ENCODE data around the gene B4GAT1.
A peak's percentile ranks its signal among the peaks of the same experiment; 100 is the strongest.
"Not testable (repeated sequence)": the region's sequence is repeated elsewhere in the genome, so short reads cannot be mapped to it uniquely, and the experiment has no call there.

B4GAT1 gene

GRCh38 chr11:66362481-66363147, 15.2 kb upstream of the B4GAT1 start:
- Histone ChIP-seq H3K27ac (ENCODE audit: low read length) (no peak overlapping the region), H3K27me3 (ENCODE audit: control insufficient read depth, insufficient read depth, low read length) (no peaks in the 10 kb centered on the region), H3K4me3 (ENCODE audit: low read length) (no peak overlapping the region), H3K9me3 (ENCODE audit: control insufficient read depth, insufficient read depth, low read length) (no peaks in the 10 kb centered on the region), H3K36me3 (ENCODE audit: control insufficient read depth, insufficient read depth, low read length) (peaks cover 34% of the 10 kb centered on the region), H3K4me1 (ENCODE audit: control insufficient read depth, insufficient read depth, low read length) (no peaks in the 10 kb centered on the region)
- WGBS (ENCODE audit: insufficient coverage, insufficient read length): no CpG with 5 or more reads among the region's 9 CpGs
- no peak for DNase-seq (ENCODE audit: low read depth, low spot score)

GRCh38 chr11:66361502-66361941, 14.1 kb upstream of the B4GAT1 start:
- no CpG with 5 or more reads among the region's 6 CpGs for WGBS (ENCODE audit: insufficient coverage, insufficient read length)
- Histone ChIP-seq H3K36me3 (ENCODE audit: control insufficient read depth, insufficient read depth, low read length) (peaks cover 24% of the 10 kb centered on the region), H3K9me3 (ENCODE audit: control insufficient read depth, insufficient read depth, low read length) (no peaks in the 10 kb centered on the region), H3K4me3 (ENCODE audit: low read length) (no peak overlapping the region), H3K27ac (ENCODE audit: low read length) (no peak overlapping the region), H3K4me1 (ENCODE audit: control insufficient read depth, insufficient read depth, low read length) (no peaks in the 10 kb centered on the region), H3K27me3 (ENCODE audit: control insufficient read depth, insufficient read depth, low read length) (no peaks in the 10 kb centered on the region)
- DNase-seq (ENCODE audit: low read depth, low spot score): no peak

- Histone ChIP-seq H3K27ac (ENCODE audit: low read length) (no peak overlapping the region), H3K36me3 (ENCODE audit: control insufficient read depth, insufficient read depth, low read length) (peaks cover 17% of the 10 kb centered on the region)
Observed at GRCh38 chr11:66360406-66361073, 13.1 kb upstream of the B4GAT1 start.

GRCh38 chr11:66359662-66360087, 12.2 kb upstream of the B4GAT1 start:
- Histone ChIP-seq H3K9me3 (ENCODE audit: control insufficient read depth, insufficient read depth, low read length) (no peaks in the 10 kb centered on the region), H3K4me3 (ENCODE audit: low read length) (no peak overlapping the region), H3K4me1 (ENCODE audit: control insufficient read depth, insufficient read depth, low read length) (no peaks in the 10 kb centered on the region), H3K27me3 (ENCODE audit: control insufficient read depth, insufficient read depth, low read length) (no peaks in the 10 kb centered on the region), H3K36me3 (ENCODE audit: control insufficient read depth, insufficient read depth, low read length) (peaks cover 11% of the 10 kb centered on the region), H3K27ac (ENCODE audit: low read length) (no peak overlapping the region)
- no peak for DNase-seq (ENCODE audit: low read depth, low spot score)
- no CpG with 5 or more reads among the region's 3 CpGs for whole genome bisulfite sequencing (ENCODE audit: insufficient coverage, insufficient read length)

More at GRCh38 chr11:66360406-66361073, 13.1 kb upstream of the B4GAT1 start:
- no peak for DNase-seq (ENCODE audit: low read depth, low spot score)
- H3K27me3 ChIP-seq (ENCODE audit: control insufficient read depth, insufficient read depth, low read length): no peaks in the 10 kb centered on the region
- H3K9me3 ChIP-seq (ENCODE audit: control insufficient read depth, insufficient read depth, low read length): no peaks in the 10 kb centered on the region
- H3K4me1 ChIP-seq (ENCODE audit: control insufficient read depth, insufficient read depth, low read length): no peaks in the 10 kb centered on the region
- no CpG with 5 or more reads among the region's 15 CpGs for WGBS (ENCODE audit: insufficient coverage, insufficient read length)
- H3K4me3 ChIP-seq (ENCODE audit: low read length): no peak overlapping the region

GRCh38 chr11:66350560-66351235, 3.3 kb upstream of the B4GAT1 start:
- H3K27me3 ChIP-seq (ENCODE audit: control insufficient read depth, insufficient read depth, low read length); H3K4me1 ChIP-seq (ENCODE audit: control insufficient read depth, insufficient read depth, low read length); H3K4me3 ChIP-seq (ENCODE audit: low read length); H3K36me3 ChIP-seq (ENCODE audit: control insufficient read depth, insufficient read depth, low read length); H3K27ac ChIP-seq (ENCODE audit: low read length); DNase-seq (ENCODE audit: low read depth, low spot score); H3K9me3 ChIP-seq (ENCODE audit: control insufficient read depth, insufficient read depth, low read length): not testable (repeated sequence)
- WGBS (ENCODE audit: insufficient coverage, insufficient read length): no CpG with 5 or more reads among the region's 8 CpGs

GRCh38 chr11:66349084-66349386, 1.6 kb upstream of the B4GAT1 start:
- Histone ChIP-seq H3K36me3 (ENCODE audit: control insufficient read depth, insufficient read depth, low read length) (no peaks in the 10 kb centered on the region), H3K27me3 (ENCODE audit: control insufficient read depth, insufficient read depth, low read length) (no peaks in the 10 kb centered on the region), H3K4me1 (ENCODE audit: control insufficient read depth, insufficient read depth, low read length) (no peaks in the 10 kb centered on the region), H3K27ac (ENCODE audit: low read length) (no peak overlapping the region), H3K4me3 (ENCODE audit: low read length) (no peak overlapping the region), H3K9me3 (ENCODE audit: control insufficient read depth, insufficient read depth, low read length) (no peaks in the 10 kb centered on the region)
- WGBS (ENCODE audit: insufficient coverage, insufficient read length): no CpG with 5 or more reads among the region's 2 CpGs
- DNase-seq (ENCODE audit: low read depth, low spot score): no peak

GRCh38 chr11:66346476-66347424, 679 bp downstream of the B4GAT1 start:
- no peak for DNase-seq (ENCODE audit: low read depth, low spot score)
- no peaks in the 10 kb centered on the region for H3K9me3 ChIP-seq (ENCODE audit: control insufficient read depth, insufficient read depth, low read length)
- H3K27ac ChIP-seq (ENCODE audit: low read length): no peak overlapping the region
- H3K27me3 ChIP-seq (ENCODE audit: control insufficient read depth, insufficient read depth, low read length): no peaks in the 10 kb centered on the region
- WGBS (ENCODE audit: insufficient coverage, insufficient read length): no CpG with 5 or more reads among the region's 68 CpGs
- H3K4me3 ChIP-seq (ENCODE audit: low read length): peak overlapping the region; percentile 95
- H3K4me1 ChIP-seq (ENCODE audit: control insufficient read depth, insufficient read depth, low read length): no peaks in the 10 kb centered on the region
- H3K36me3 ChIP-seq (ENCODE audit: control insufficient read depth, insufficient read depth, low read length): peaks cover 2% of the 10 kb centered on the region

GRCh38 chr11:66345316-66345649, 2.1 kb downstream of the B4GAT1 start:
- no peak for DNase-seq (ENCODE audit: low read depth, low spot score)
- H3K27me3 ChIP-seq (ENCODE audit: control insufficient read depth, insufficient read depth, low read length): no peaks in the 10 kb centered on the region
- peak overlapping the region; percentile 8; the same call in 1 of the 2 replicates for H3K4me3 ChIP-seq (ENCODE audit: low read length)
- no CpG with 5 or more reads among the region's 7 CpGs for WGBS (ENCODE audit: insufficient coverage, insufficient read length)
- peaks cover 10% of the 10 kb centered on the region for H3K36me3 ChIP-seq (ENCODE audit: control insufficient read depth, insufficient read depth, low read length)
- no peaks in the 10 kb centered on the region for H3K4me1 ChIP-seq (ENCODE audit: control insufficient read depth, insufficient read depth, low read length)
- H3K27ac ChIP-seq (ENCODE audit: low read length): no peak overlapping the region
- H3K9me3 ChIP-seq (ENCODE audit: control insufficient read depth, insufficient read depth, low read length): no peaks in the 10 kb centered on the region

GRCh38 chr11:66344550-66345315, 2.7 kb downstream of the B4GAT1 start, which contains the start of gene BRMS1:
Gene BRMS1, minus strand, starts transcription at chr11:66345104. Its CDS starts 2,870 bp downstream, at chr11:66342234.
- WGBS (ENCODE audit: insufficient coverage, insufficient read length): no CpG with 5 or more reads among the region's 59 CpGs
- Histone ChIP-seq H3K4me3 (ENCODE audit: low read length) (peak within 1 kb of the TSS; percentile 74), H3K27ac (ENCODE audit: low read length) (no peak within 1 kb of the TSS), H3K4me1 (ENCODE audit: control insufficient read depth, insufficient read depth, low read length) (no peaks in the 10 kb centered on the region), H3K27me3 (ENCODE audit: control insufficient read depth, insufficient read depth, low read length) (no peaks in the 10 kb centered on the region), H3K9me3 (ENCODE audit: control insufficient read depth, insufficient read depth, low read length) (no peaks in the 10 kb centered on the region), H3K36me3 (ENCODE audit: control insufficient read depth, insufficient read depth, low read length) (peaks cover 14% of the 10 kb centered on the region)
- peak; percentile 95 for DNase-seq (ENCODE audit: low read depth, low spot score)

Data from iPS DF 6.9 (cell line).